ENCODE measurements around the gene RGS17.

RGS17 gene

DNA sequence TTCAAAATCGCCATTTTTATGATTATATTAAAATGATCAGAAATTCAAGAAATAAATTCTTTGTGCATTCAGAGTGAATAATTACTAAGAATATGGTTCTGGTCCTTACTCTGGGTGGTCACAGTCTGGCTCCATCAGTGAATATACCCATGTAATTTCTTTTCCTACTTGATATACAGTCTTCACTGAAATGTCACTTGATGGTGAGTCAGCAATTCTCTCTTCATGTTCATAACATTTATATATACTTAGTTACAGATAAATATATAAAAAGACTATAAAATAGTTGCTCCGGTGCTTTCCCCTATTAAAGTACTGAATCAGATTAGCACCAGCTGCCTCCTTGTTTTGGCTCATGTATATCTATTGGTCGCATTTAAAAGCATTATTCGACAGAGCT lies 72.2 kb downstream of the RGS17 start:
- TF ChIP-seq, protein P1, sequence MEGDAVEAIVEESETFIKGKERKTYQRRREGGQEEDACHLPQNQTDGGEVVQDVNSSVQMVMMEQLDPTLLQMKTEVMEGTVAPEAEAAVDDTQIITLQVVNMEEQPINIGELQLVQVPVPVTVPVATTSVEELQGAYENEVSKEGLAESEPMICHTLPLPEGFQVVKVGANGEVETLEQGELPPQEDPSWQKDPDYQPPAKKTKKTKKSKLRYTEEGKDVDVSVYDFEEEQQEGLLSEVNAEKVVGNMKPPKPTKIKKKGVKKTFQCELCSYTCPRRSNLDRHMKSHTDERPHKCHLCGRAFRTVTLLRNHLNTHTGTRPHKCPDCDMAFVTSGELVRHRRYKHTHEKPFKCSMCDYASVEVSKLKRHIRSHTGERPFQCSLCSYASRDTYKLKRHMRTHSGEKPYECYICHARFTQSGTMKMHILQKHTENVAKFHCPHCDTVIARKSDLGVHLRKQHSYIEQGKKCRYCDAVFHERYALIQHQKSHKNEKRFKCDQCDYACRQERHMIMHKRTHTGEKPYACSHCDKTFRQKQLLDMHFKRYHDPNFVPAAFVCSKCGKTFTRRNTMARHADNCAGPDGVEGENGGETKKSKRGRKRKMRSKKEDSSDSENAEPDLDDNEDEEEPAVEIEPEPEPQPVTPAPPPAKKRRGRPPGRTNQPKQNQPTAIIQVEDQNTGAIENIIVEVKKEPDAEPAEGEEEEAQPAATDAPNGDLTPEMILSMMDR (IDR thresholded peaks at IDR 0.05; ENCODE audit: borderline replicate concordance, insufficient read depth, low read depth, low read length), result no peak

GRCh38 chr6:153058291-153058690 lies 72.8 kb downstream of the RGS17 start:
- H3K4me3 ChIP-seq (ENCODE audit: low read depth, low read length), result no peak overlapping the region
- TF ChIP-seq, protein P1 (IDR thresholded peaks at IDR 0.05; ENCODE audit: borderline replicate concordance, insufficient read depth, low read depth, low read length), result no peak

More for the DNA sequence above, 72.2 kb downstream of the RGS17 start:
- no peak overlapping the region for H3K4me3 ChIP-seq (ENCODE audit: low read depth, low read length)

GRCh38 chr6:153056308-153056707 lies 74.8 kb downstream of the RGS17 start:
- TF ChIP-seq, protein P1 (IDR thresholded peaks at IDR 0.05; ENCODE audit: borderline replicate concordance, insufficient read depth, low read depth, low read length), result no peak
- no peak overlapping the region for H3K4me3 ChIP-seq (ENCODE audit: low read depth, low read length)

DNA sequence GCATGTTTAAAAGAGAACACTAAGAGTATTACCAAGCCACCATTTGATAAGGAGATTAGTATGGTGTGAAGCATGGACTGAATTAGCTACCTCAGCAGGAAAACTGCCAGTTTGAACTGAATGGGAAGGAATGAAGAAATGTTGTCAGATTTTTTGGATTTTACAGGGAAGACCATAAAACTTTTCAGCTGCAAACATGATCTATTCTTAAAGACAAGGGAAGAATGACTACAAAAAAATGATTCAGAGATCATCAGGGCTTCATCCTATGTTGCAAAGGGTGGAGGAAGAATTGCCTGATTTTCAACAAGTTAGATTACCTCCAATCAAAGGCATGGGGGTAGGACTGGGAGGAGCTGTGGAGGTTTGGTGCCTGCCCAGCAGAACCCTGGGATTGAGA lies 79.3 kb downstream of the RGS17 start:
- TF ChIP-seq, protein P1 (IDR thresholded peaks at IDR 0.05; ENCODE audit: borderline replicate concordance, insufficient read depth, low read depth, low read length), result no peak
- no peak overlapping the region for H3K4me3 ChIP-seq (ENCODE audit: low read depth, low read length)

GRCh38 chr6:153048631-153049030 lies 82.5 kb downstream of the RGS17 start:
- H3K4me3 ChIP-seq (ENCODE audit: low read depth, low read length), result no peak overlapping the region
- TF ChIP-seq, protein P1 (IDR thresholded peaks at IDR 0.05; ENCODE audit: borderline replicate concordance, insufficient read depth, low read depth, low read length), result no peak

- TF ChIP-seq, protein P1 (IDR thresholded peaks at IDR 0.05; ENCODE audit: borderline replicate concordance, insufficient read depth, low read depth, low read length), result no peak
These were observed 83.7 kb downstream of the RGS17 start for GRCh38 chr6:153047386-153047785.

DNA sequence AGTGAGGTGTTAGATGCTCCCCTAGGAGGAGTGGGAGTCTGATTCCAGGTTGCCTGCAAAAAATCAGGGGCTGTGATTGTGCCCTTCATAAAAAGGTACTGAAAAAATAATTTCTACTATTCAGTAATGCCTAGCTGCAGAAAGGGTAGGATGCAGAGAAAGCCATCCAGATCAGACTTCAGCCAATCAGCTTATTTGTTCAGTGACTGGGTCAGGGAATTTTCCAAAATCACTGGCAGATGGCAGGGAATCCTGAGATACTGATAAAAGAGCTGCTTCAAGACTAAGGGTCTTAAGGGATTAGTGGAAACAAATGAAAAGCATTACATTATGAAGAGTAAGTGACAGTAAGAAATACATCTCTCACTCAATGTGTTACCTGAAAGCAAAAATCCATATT lies 85.8 kb downstream of the RGS17 start:
- TF ChIP-seq, protein P1 (IDR thresholded peaks at IDR 0.05; ENCODE audit: borderline replicate concordance, insufficient read depth, low read depth, low read length), result no peak
- no peak overlapping the region for H3K4me3 ChIP-seq (ENCODE audit: low read depth, low read length)

More at GRCh38 chr6:153047386-153047785, 83.7 kb downstream of the RGS17 start:
- H3K4me3 ChIP-seq (ENCODE audit: low read depth, low read length), result no peak overlapping the region

Measured in GM12875 (cell line).